Effector memory CD4-positive, alpha-beta T cell (primary cell): ENCODE measurements around the gene PDE4D.
"Not testable (repeated sequence)": the region's sequence is repeated elsewhere in the genome, so short reads cannot be mapped to it uniquely, and the experiment has no call there.

Experiments
- DNase-seq, 3 donors: peaks; one replicate each; pipeline ENCODE4 v3.0.0-alpha.2; 2020
- H3K27ac ChIP-seq: 2 replicates; pipeline ENCODE4 v1.7.0; 2013; ENCODE audit warnings: mild to moderate bottlenecking, low read length, moderate library complexity; ENCODE audit not compliant: insufficient read depth, poor library complexity, severe bottlenecking
- H3K27me3 ChIP-seq: replicated peaks from 2 replicates; pipeline ENCODE4 v1.7.0; 2013; ENCODE audit warnings: mild to moderate bottlenecking, low read length; ENCODE audit not compliant: insufficient read depth, control insufficient read depth, poor library complexity, severe bottlenecking
- H3K36me3 ChIP-seq: 2 replicates; pipeline ENCODE4 v1.7.0; 2013; ENCODE audit warnings: mild to moderate bottlenecking, low read length, moderate library complexity; ENCODE audit not compliant: control insufficient read depth, insufficient read depth
- H3K4me1 ChIP-seq: 2 replicates; pipeline ENCODE4 v1.7.0; 2013; ENCODE audit warnings: low read length, mild to moderate bottlenecking; ENCODE audit not compliant: control insufficient read depth, insufficient read depth, poor library complexity, severe bottlenecking
- H3K4me3 ChIP-seq: 2 replicates; pipeline ENCODE4 v1.7.0; 2013; ENCODE audit warnings: low read length, low read depth, mild to moderate bottlenecking; ENCODE audit not compliant: insufficient read depth, poor library complexity, severe bottlenecking
- H3K9me3 ChIP-seq: 2 replicates; pipeline ENCODE4 v1.7.0; 2013; ENCODE audit warnings: mild to moderate bottlenecking, low read length, moderate library complexity; ENCODE audit not compliant: control insufficient read depth

Gene PDE4D

GRCh38 chr5:59583810-59584562 lies 309.5 kb downstream of the PDE4D start:
- Histone ChIP-seq H3K36me3 (no peaks in the 10 kb centered on the region), H3K9me3 (no peaks in the 10 kb centered on the region), H3K4me3 (no peak overlapping the region), H3K4me1 (no peaks in the 10 kb centered on the region), H3K27ac (no peak overlapping the region), H3K27me3 (no peaks in the 10 kb centered on the region)
- no peak for DNase-seq

GRCh38 chr5:59583151-59583809 lies 310.2 kb downstream of the PDE4D start:
- H3K27ac ChIP-seq: no peak overlapping the region
- H3K27me3 ChIP-seq: no peaks in the 10 kb centered on the region
- H3K9me3 ChIP-seq: no peaks in the 10 kb centered on the region
- no peaks in the 10 kb centered on the region for H3K4me1 ChIP-seq
- H3K36me3 ChIP-seq: no peaks in the 10 kb centered on the region
- no peak overlapping the region for H3K4me3 ChIP-seq
- no peak for DNase-seq

GRCh38 chr5:59582746-59583145 lies 310.8 kb downstream of the PDE4D start:
- Histone ChIP-seq H3K36me3 (no peaks in the 10 kb centered on the region), H3K4me1 (no peaks in the 10 kb centered on the region), H3K4me3 (no peak overlapping the region), H3K9me3 (no peaks in the 10 kb centered on the region), H3K27ac (no peak overlapping the region), H3K27me3 (no peaks in the 10 kb centered on the region)
- no peak for DNase-seq

GRCh38 chr5:59579824-59580167 lies 313.7 kb downstream of the PDE4D start:
- no peak overlapping the region for H3K4me3 ChIP-seq
- no peak overlapping the region for H3K27ac ChIP-seq
- H3K36me3 ChIP-seq: no peaks in the 10 kb centered on the region
- H3K9me3 ChIP-seq: no peaks in the 10 kb centered on the region
- H3K27me3 ChIP-seq: no peaks in the 10 kb centered on the region
- no peak for DNase-seq
- no peaks in the 10 kb centered on the region for H3K4me1 ChIP-seq

GRCh38 chr5:59579101-59579823 lies 314.3 kb downstream of the PDE4D start:
- no peak overlapping the region for H3K4me3 ChIP-seq
- H3K9me3 ChIP-seq: no peaks in the 10 kb centered on the region
- no peak for DNase-seq
- H3K27ac ChIP-seq: no peak overlapping the region
- H3K36me3 ChIP-seq: no peaks in the 10 kb centered on the region
- no peaks in the 10 kb centered on the region for H3K4me1 ChIP-seq
- no peaks in the 10 kb centered on the region for H3K27me3 ChIP-seq

GRCh38 chr5:59577485-59577884 lies 316.0 kb downstream of the PDE4D start:
- no peaks in the 10 kb centered on the region for H3K36me3 ChIP-seq

GRCh38 chr5:59575648-59576445 lies 317.7 kb downstream of the PDE4D start:
- Histone ChIP-seq H3K4me1 (no peaks in the 10 kb centered on the region), H3K27me3 (no peaks in the 10 kb centered on the region), H3K27ac (no peak overlapping the region), H3K9me3 (no peaks in the 10 kb centered on the region), H3K36me3 (no peaks in the 10 kb centered on the region), H3K4me3 (no peak overlapping the region)
- no peak for DNase-seq

More at GRCh38 chr5:59577485-59577884, 316.0 kb downstream of the PDE4D start:
- no peaks in the 10 kb centered on the region for H3K9me3 ChIP-seq
- no peaks in the 10 kb centered on the region for H3K4me1 ChIP-seq
- no peak overlapping the region for H3K4me3 ChIP-seq
- DNase-seq: no peak
- no peak overlapping the region for H3K27ac ChIP-seq
- H3K27me3 ChIP-seq: no peaks in the 10 kb centered on the region

- not testable (repeated sequence) for DNase-seq, H3K27me3 ChIP-seq, H3K9me3 ChIP-seq, H3K27ac ChIP-seq, H3K4me1 ChIP-seq, H3K4me3 ChIP-seq, H3K36me3 ChIP-seq
These were observed 320.0 kb downstream of the PDE4D start for GRCh38 chr5:59573509-59573908.

- no peaks in the 10 kb centered on the region for H3K4me1 ChIP-seq
- no peak for DNase-seq
- H3K27me3 ChIP-seq: no peaks in the 10 kb centered on the region
- no peak overlapping the region for H3K4me3 ChIP-seq
- H3K9me3 ChIP-seq: no peaks in the 10 kb centered on the region
- H3K27ac ChIP-seq: no peak overlapping the region
- no peaks in the 10 kb centered on the region for H3K36me3 ChIP-seq
These were observed 322.5 kb downstream of the PDE4D start for GRCh38 chr5:59571067-59571466.
